ENCODE results near the gene PLLP.

GRCh38 chr16:57271867-57272495 lies 12.5 kb downstream of the PLLP start:
- no peak for TF ChIP-seq CTCF (IDR thresholded peaks at IDR 0.05)
- TF ChIP-seq POLR2AphosphoS5 (IDR thresholded peaks at IDR 0.05), result no peak
